ENCODE results near the gene TGFBR3. TPM values are rescaled to one million over a fixed set of nuclear protein-coding genes. Genes with fewer than 3 reads are reported as not detected.

Gene TGFBR3
- total and polyA plus RNA-seq, 8 donors = 21.7 to 54.6 (median 45.1) TPM

DNA sequence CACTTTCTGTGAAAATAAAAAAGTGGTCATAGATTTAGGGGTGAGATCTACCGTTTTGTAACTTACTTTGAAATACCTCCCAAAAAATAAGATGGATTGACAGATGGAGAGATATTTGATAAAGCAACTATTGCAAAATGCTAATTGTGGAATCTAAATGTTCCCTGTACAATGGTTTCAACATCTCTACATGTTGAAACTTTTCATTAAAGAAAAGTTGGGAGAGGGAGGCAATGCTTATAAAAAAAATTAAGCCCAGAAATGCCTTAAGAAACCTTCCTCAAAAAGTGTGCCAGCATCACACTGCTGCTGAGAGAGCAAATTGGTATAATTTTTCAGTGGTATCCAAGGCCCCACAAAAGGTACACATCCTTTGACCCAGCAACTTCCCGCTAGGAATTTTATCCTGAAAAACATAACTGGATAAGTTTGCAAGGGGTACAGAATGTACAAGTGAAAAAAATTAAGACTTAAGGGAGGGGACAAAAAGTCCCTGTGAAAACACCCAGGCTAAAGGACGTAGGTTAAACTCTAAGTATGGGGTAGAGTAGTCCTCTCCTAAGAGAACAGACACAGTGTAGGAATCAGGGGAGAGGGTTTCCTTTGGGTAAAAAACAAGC, 84.3 kb downstream of the TGFBR3 start:
- no peaks in the 10 kb centered on the region for H3K27me3 ChIP-seq
- H3K36me3 ChIP-seq = no peaks in the 10 kb centered on the region
- DNase-seq (no peak), ATAC-seq (no peak)
- H3K4me1 ChIP-seq = peaks cover 4 to 27% of the 10 kb centered on the region in 2 donors
- no peak overlapping the region for H3K4me3 ChIP-seq
- H3K27ac ChIP-seq = no peak overlapping the region
- H3K9me3 ChIP-seq = no peaks in the 10 kb centered on the region
- intact Hi-C loops (cut with DNase I) = no loop called here
- TF ChIP-seq, protein P1, sequence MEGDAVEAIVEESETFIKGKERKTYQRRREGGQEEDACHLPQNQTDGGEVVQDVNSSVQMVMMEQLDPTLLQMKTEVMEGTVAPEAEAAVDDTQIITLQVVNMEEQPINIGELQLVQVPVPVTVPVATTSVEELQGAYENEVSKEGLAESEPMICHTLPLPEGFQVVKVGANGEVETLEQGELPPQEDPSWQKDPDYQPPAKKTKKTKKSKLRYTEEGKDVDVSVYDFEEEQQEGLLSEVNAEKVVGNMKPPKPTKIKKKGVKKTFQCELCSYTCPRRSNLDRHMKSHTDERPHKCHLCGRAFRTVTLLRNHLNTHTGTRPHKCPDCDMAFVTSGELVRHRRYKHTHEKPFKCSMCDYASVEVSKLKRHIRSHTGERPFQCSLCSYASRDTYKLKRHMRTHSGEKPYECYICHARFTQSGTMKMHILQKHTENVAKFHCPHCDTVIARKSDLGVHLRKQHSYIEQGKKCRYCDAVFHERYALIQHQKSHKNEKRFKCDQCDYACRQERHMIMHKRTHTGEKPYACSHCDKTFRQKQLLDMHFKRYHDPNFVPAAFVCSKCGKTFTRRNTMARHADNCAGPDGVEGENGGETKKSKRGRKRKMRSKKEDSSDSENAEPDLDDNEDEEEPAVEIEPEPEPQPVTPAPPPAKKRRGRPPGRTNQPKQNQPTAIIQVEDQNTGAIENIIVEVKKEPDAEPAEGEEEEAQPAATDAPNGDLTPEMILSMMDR (IDR thresholded peaks at IDR 0.05) = no peak

DNA sequence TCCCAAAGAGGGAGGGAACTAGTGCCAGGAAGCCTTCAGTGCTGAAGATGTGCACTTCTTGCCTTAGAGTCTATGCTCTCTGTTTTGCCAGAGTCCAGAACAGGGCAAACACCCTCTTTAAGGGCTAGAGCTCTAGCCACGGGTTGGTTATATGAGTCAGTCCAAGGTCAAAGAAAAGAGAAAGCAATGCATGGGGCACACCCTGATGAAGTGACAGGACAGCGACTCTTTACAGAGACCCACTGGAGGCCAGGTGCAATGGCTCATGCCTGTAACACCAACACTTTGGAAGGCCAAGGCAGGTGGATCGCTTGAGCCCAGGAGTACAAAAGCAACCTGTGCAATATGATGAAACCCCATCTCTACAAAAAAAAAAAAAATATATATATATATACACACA, 86.1 kb downstream of the TGFBR3 start:
- TF ChIP-seq, protein P1 (IDR thresholded peaks at IDR 0.05) = no peak
- no peaks in the 10 kb centered on the region for H3K36me3 ChIP-seq
- intact Hi-C loops (cut with DNase I) = no loop called here
- no peak overlapping the region for H3K27ac ChIP-seq
- DNase-seq (no peak), ATAC-seq (no peak)
- no peak overlapping the region for H3K4me3 ChIP-seq
- no peaks in the 10 kb centered on the region for H3K9me3 ChIP-seq
- peaks cover 4 to 23% of the 10 kb centered on the region in 2 donors for H3K4me1 ChIP-seq
- no peaks in the 10 kb centered on the region for H3K27me3 ChIP-seq

DNA sequence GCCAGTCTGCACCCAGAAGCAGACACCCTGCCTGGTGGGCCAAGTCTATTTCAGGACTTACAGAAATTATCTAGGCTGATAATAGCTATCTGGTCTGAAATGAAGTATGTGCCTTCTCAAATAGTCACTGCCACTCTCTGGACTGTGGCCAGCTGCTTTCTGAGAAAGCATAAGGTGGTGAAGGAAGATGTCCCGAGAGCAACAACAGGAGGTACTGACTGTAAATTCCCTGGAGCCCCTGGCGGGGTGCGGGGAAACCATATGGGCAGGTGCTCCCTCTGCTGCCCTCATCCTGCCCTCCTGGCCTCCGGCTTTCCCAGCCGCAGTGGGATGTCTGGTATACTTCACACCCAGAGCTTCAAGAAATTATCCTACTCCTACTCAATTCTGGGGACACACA, 86.8 kb downstream of the TGFBR3 start:
- ATAC-seq (no peak), DNase-seq (no peak)
- Histone ChIP-seq H3K27me3 (no peaks in the 10 kb centered on the region), H3K27ac (no peak overlapping the region), H3K4me1 (peaks cover 0 to 17% of the 10 kb centered on the region in 2 donors), H3K9me3 (no peaks in the 10 kb centered on the region), H3K36me3 (no peaks in the 10 kb centered on the region), H3K4me3 (no peak overlapping the region)
- intact Hi-C loops (cut with DNase I) = no loop called here
- TF ChIP-seq, protein P1 (IDR thresholded peaks at IDR 0.05) = no peak

DNA sequence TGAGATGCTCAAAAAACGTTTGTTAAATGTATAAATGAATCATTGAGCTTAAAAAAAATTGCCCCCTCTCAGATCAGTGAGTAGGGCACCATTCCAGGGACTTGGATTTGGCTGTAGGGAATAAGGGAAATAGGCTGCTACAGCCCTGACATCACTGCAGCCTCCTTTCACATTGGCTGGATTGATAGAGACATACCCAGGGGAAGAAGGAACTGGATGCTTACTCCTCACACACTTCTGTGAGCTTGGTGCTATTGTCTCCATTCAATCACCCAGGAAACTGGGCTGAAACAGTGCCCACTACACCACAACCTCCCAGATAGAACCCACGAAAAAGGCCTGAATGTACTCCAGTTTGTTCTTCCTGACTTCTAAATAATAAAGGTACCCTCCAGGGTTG, 87.2 kb downstream of the TGFBR3 start:
- no peak overlapping the region for H3K4me3 ChIP-seq
- peak overlapping the region in 1 of 2 donors; percentile 23 for H3K27ac ChIP-seq
- no peak for ATAC-seq
- intact Hi-C loops (cut with DNase I) = no loop called here
- peaks cover 0 to 13% of the 10 kb centered on the region in 2 donors for H3K4me1 ChIP-seq
- no peak for DNase-seq
- H3K9me3 ChIP-seq = no peaks in the 10 kb centered on the region
- TF ChIP-seq, protein P1 (IDR thresholded peaks at IDR 0.05) = no peak
- H3K27me3 ChIP-seq = no peaks in the 10 kb centered on the region
- no peaks in the 10 kb centered on the region for H3K36me3 ChIP-seq

DNA sequence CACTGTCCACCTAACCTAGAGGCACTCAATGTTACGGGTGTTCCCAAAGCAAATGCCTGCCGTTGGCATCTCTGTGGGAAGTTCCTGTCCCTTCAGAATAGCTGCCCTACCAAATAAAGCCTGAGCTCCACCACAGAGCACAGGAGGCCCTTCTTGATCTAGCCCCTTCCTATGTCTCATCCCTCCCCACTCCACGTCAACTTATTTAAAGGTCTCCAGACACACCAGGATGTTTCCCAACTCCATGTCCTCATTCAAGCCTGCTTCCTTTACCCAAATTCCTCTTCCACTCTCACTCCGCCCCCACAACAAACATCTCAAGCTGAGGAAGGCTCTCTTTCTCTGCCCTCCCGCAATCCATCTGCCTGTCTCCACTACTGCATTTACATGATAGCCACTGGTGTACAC, 87.7 kb downstream of the TGFBR3 start:
- no peaks in the 10 kb centered on the region for H3K9me3 ChIP-seq
- no peaks in the 10 kb centered on the region for H3K36me3 ChIP-seq
- H3K4me3 ChIP-seq = no peak overlapping the region
- H3K27me3 ChIP-seq = no peaks in the 10 kb centered on the region
- DNase-seq (no peak), ATAC-seq (no peak)
- intact Hi-C loops (cut with DNase I) = no loop called here
- H3K4me1 ChIP-seq = peaks cover 0 to 8% of the 10 kb centered on the region in 2 donors
- TF ChIP-seq, protein P1 (IDR thresholded peaks at IDR 0.05) = no peak
- peak overlapping the region in 1 of 2 donors; percentile 23 for H3K27ac ChIP-seq

Measured in left lung (tissue), 10 donors.